ENCODE results near the gene HOOK2. TPM values are rescaled to one million over a fixed set of nuclear protein-coding genes. Genes with fewer than 3 reads are reported as not detected.

Gene HOOK2
- total and polyA plus RNA-seq, 2 of the 13 experiments (the other 11 are each of a cell fraction or from before 2014, with no cell fraction given), result 9.2 to 12.9 TPM

- TF ChIP-seq, protein P1, sequence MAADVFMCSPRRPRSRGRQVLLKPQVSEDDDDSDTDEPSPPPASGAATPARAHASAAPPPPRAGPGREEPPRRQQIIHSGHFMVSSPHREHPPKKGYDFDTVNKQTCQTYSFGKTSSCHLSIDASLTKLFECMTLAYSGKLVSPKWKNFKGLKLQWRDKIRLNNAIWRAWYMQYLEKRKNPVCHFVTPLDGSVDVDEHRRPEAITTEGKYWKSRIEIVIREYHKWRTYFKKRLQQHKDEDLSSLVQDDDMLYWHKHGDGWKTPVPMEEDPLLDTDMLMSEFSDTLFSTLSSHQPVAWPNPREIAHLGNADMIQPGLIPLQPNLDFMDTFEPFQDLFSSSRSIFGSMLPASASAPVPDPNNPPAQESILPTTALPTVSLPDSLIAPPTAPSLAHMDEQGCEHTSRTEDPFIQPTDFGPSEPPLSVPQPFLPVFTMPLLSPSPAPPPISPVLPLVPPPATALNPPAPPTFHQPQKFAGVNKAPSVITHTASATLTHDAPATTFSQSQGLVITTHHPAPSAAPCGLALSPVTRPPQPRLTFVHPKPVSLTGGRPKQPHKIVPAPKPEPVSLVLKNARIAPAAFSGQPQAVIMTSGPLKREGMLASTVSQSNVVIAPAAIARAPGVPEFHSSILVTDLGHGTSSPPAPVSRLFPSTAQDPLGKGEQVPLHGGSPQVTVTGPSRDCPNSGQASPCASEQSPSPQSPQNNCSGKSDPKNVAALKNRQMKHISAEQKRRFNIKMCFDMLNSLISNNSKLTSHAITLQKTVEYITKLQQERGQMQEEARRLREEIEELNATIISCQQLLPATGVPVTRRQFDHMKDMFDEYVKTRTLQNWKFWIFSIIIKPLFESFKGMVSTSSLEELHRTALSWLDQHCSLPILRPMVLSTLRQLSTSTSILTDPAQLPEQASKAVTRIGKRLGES (CRISPR knock-in tag; IDR thresholded peaks at IDR 0.05; ENCODE audit: borderline replicate concordance), result no peak
- TF ChIP-seq NFAT5 (CRISPR knock-in tag; IDR thresholded peaks at IDR 0.05) (no peak), MYPOP (CRISPR knock-in tag; IDR thresholded peaks at IDR 0.05) (no peak), ZNF619 (CRISPR knock-in tag; IDR thresholded peaks at IDR 0.05) (no peak), MAFF (IDR thresholded peaks at IDR 0.05; ENCODE audit: low read depth, low read length) (no peak), NFE2L1 (CRISPR knock-in tag; IDR thresholded peaks at IDR 0.05; ENCODE audit: borderline replicate concordance) (no peak), ATF3 (CRISPR knock-in tag; IDR thresholded peaks at IDR 0.05) (no peak), ZNF556 (CRISPR knock-in tag; IDR thresholded peaks at IDR 0.05; ENCODE audit: borderline replicate concordance) (0 out of 2 replicates have a peak, but pooled peaks have one; percentile 30), ESRRA (CRISPR knock-in tag; IDR thresholded peaks at IDR 0.05; ENCODE audit: low read depth) (no peak)
- TF ChIP-seq, protein P2, sequence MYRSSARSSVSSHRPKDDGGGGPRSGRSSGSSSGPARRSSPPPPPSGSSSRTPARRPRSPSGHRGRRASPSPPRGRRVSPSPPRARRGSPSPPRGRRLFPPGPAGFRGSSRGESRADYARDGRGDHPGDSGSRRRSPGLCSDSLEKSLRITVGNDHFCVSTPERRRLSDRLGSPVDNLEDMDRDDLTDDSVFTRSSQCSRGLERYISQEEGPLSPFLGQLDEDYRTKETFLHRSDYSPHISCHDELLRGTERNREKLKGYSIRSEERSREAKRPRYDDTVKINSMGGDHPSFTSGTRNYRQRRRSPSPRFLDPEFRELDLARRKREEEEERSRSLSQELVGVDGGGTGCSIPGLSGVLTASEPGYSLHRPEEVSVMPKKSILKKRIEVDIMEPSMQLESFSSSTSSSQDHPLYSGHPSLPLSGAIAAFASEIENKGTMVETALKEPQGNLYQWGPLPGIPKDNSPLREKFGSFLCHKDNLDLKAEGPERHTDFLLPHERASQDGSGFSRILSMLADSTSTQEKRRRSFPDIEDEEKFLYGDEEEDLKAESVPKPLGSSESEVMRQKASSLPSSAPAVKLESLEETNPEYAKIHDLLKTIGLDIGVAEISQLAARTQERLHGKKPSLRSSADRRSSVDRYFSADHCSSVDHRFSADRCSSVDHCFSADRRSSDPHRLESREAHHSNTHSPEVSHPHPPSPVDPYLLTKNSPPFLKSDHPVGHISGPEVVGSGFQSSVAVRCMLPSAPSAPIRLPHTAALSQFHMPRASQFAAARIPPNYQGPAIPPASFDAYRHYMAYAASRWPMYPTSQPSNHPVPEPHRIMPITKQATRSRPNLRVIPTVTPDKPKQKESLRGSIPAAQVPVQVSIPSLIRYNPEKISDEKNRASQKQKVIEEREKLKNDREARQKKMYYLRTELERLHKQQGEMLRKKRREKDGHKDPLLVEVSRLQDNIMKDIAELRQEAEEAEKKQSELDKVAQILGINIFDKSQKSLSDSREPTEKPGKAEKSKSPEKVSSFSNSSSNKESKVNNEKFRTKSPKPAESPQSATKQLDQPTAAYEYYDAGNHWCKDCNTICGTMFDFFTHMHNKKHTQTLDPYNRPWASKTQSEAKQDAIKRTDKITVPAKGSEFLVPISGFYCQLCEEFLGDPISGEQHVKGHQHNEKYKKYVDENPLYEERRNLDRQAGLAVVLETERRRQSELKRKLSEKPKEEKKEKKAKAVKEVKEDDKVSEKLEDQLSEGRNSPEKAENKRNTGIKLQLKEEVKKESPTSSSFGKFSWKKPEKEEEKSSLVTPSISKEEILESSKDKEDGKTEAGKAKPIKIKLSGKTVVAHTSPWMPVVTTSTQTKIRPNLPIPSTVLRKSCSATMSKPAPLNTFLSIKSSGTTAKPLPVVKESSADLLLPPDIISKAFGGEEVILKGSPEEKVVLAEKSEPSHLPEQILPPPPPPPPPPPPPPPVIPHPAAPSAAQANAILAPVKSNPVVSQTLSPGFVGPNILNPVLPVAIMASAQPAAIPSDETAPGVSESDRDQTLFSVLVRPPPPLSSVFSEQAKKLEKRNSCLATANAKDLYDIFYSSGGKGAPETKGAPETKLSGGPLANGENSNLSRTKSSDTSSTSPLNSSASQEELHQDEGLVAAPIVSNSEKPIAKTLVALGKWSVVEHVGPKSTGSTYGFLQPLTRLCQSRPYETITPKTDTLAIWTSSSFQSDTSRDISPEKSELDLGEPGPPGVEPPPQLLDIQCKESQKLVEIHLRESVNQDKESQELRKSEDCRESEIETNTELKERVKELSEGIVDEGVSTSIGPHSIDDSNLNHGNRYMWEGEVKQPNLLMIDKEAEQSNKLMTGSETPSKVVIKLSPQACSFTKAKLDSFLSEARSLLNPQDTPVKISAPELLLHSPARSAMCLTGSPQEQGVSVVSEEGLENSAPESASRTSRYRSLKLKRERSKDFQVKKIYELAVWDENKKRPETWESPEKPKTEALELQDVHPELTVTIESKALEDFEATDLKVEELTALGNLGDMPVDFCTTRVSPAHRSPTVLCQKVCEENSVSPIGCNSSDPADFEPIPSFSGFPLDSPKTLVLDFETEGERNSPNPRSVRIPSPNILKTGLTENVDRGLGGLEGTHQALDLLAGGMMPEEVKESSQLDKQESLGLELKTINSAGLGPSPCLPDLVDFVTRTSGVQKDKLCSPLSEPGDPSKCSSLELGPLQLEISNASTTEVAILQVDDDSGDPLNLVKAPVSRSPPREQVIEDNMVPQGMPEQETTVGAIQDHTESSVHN (CRISPR knock-in tag; IDR thresholded peaks at IDR 0.05), result no peak
Observed at GRCh38 chr19:12790628-12791344, 15.4 kb upstream of the HOOK2 start (continued).

Measured in HepG2 (cell line).